ENCODE data around the gene BTBD9. TPM values are rescaled to one million over a fixed set of nuclear protein-coding genes. Genes with fewer than 3 reads are reported as not detected.

Gene BTBD9
- total RNA-seq, 1 experiment from 2014 or later, result 10.8 TPM

GRCh38 chr6:38481211-38481836, 158.4 kb downstream of the BTBD9 start:
- H3K36me3 ChIP-seq (ENCODE audit: low read depth), result no peaks in the 10 kb centered on the region
- no peaks in the 10 kb centered on the region for H3F3A ChIP-seq (ENCODE audit: insufficient read depth, low read depth)
- no peaks in the 10 kb centered on the region for H3K4me1 ChIP-seq (replicated peaks; ENCODE audit: insufficient read depth)
- ChIA-PET POLR2A (ENCODE audit: unreplicated experiment) (interaction anchor here (0.7 kb wide), 1 partner anchor 777 kb away, joined by 4 read pairs; no protein-coding TSS in a partner anchor), CTCF (no interaction called here)
- no peaks in the 10 kb centered on the region for H3K27me3 ChIP-seq (ENCODE audit: insufficient read depth, low read depth)
- no peak for DNase-seq
- TF ChIP-seq, protein P1, sequence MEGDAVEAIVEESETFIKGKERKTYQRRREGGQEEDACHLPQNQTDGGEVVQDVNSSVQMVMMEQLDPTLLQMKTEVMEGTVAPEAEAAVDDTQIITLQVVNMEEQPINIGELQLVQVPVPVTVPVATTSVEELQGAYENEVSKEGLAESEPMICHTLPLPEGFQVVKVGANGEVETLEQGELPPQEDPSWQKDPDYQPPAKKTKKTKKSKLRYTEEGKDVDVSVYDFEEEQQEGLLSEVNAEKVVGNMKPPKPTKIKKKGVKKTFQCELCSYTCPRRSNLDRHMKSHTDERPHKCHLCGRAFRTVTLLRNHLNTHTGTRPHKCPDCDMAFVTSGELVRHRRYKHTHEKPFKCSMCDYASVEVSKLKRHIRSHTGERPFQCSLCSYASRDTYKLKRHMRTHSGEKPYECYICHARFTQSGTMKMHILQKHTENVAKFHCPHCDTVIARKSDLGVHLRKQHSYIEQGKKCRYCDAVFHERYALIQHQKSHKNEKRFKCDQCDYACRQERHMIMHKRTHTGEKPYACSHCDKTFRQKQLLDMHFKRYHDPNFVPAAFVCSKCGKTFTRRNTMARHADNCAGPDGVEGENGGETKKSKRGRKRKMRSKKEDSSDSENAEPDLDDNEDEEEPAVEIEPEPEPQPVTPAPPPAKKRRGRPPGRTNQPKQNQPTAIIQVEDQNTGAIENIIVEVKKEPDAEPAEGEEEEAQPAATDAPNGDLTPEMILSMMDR (conservative IDR thresholded peaks at IDR 0.05), result no peak
- TF ChIP-seq EZH2 (IDR thresholded peaks at IDR 0.05; ENCODE audit: low read depth), result no peak
- H3K4me2 ChIP-seq, result no peak overlapping the region
- no peak overlapping the region for H2AFZ ChIP-seq
- no TSS peak for BruUV-seq (replicated peaks)
- H4K20me1 ChIP-seq (ENCODE audit: insufficient read depth), result no peaks in the 10 kb centered on the region
- no peaks in the 10 kb centered on the region for H3K9me3 ChIP-seq (ENCODE audit: insufficient read depth, low read depth)
- intact Hi-C loops (cut with micrococcal nuclease; ENCODE audit: unreplicated experiment), result no loop called here
- H3K27ac ChIP-seq, result no peak overlapping the region
- no peaks in the 10 kb centered on the region for H3K9me2 ChIP-seq (ENCODE audit: insufficient read depth)
- no peak overlapping the region for H3K4me3 ChIP-seq
- no peaks in the 10 kb centered on the region for H3K79me2 ChIP-seq (ENCODE audit: low read depth)

DNA sequence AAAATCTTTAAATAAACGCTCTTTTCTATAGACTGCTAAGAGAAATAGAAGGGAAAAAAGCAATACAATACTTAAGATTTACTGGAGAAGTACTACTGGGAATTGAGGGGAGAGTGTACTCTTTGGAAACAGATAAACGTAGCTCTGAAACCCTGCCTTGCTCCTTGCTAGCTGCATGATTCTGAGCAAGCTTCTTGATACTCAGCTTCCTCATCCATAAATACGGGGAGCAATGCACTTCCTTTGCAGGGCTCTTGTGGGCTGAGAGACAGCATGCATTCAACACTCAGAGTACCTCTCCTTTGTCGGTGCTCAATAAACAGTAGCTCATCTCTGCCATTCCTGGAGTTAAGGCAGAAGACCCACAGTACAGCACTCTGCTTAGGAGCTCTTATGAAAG, 159.7 kb downstream of the BTBD9 start:
- no peak for DNase-seq
- ChIA-PET POLR2A (ENCODE audit: unreplicated experiment) (no interaction called here), CTCF (no interaction called here)
- no peaks in the 10 kb centered on the region for H3K27me3 ChIP-seq (ENCODE audit: insufficient read depth, low read depth)
- no peaks in the 10 kb centered on the region for H3K9me2 ChIP-seq (ENCODE audit: insufficient read depth)
- no peaks in the 10 kb centered on the region for H3K79me2 ChIP-seq (ENCODE audit: low read depth)
- H3K36me3 ChIP-seq (ENCODE audit: low read depth), result no peaks in the 10 kb centered on the region
- H3K27ac ChIP-seq, result no peak overlapping the region
- H4K20me1 ChIP-seq (ENCODE audit: insufficient read depth), result no peaks in the 10 kb centered on the region
- TF ChIP-seq, protein P1 (conservative IDR thresholded peaks at IDR 0.05), result no peak
- no peak for TF ChIP-seq EZH2 (IDR thresholded peaks at IDR 0.05; ENCODE audit: low read depth)
- H3K4me1 ChIP-seq (replicated peaks; ENCODE audit: insufficient read depth), result no peaks in the 10 kb centered on the region
- H3K4me2 ChIP-seq, result no peak overlapping the region
- intact Hi-C loops (cut with micrococcal nuclease; ENCODE audit: unreplicated experiment), result no loop called here
- no TSS peak for BruUV-seq (replicated peaks)
- no peak overlapping the region for H2AFZ ChIP-seq
- H3F3A ChIP-seq (ENCODE audit: insufficient read depth, low read depth), result no peaks in the 10 kb centered on the region
- no peak overlapping the region for H3K4me3 ChIP-seq
- no peaks in the 10 kb centered on the region for H3K9me3 ChIP-seq (ENCODE audit: insufficient read depth, low read depth)

GRCh38 chr6:38479331-38479730, 160.4 kb downstream of the BTBD9 start:
- Histone ChIP-seq H4K20me1 (ENCODE audit: insufficient read depth) (no peaks in the 10 kb centered on the region), H3F3A (ENCODE audit: insufficient read depth, low read depth) (no peaks in the 10 kb centered on the region), H3K4me2 (no peak overlapping the region), H3K4me1 (replicated peaks; ENCODE audit: insufficient read depth) (no peaks in the 10 kb centered on the region), H3K9me2 (ENCODE audit: insufficient read depth) (no peaks in the 10 kb centered on the region), H3K27ac (no peak overlapping the region), H3K79me2 (ENCODE audit: low read depth) (no peaks in the 10 kb centered on the region), H3K27me3 (ENCODE audit: insufficient read depth, low read depth) (no peaks in the 10 kb centered on the region), H3K9me3 (ENCODE audit: insufficient read depth, low read depth) (no peaks in the 10 kb centered on the region), H2AFZ (no peak overlapping the region), H3K4me3 (no peak overlapping the region), H3K36me3 (ENCODE audit: low read depth) (no peaks in the 10 kb centered on the region)
- no peak for DNase-seq
- no TSS peak for BruUV-seq (replicated peaks)
- TF ChIP-seq EZH2 (IDR thresholded peaks at IDR 0.05; ENCODE audit: low read depth), result no peak
- TF ChIP-seq, protein P1 (conservative IDR thresholded peaks at IDR 0.05), result no peak
- intact Hi-C loops (cut with micrococcal nuclease; ENCODE audit: unreplicated experiment), result no loop called here
- POLR2A ChIA-PET (ENCODE audit: unreplicated experiment), result no interaction called here
- CTCF ChIA-PET, result no interaction called here

Data from PC-9 (cell line).